Raji (cell line): ENCODE measurements around the gene DYNC1I2.

ENCODE experiments used
- POLR2A ChIP-seq: IDR thresholded peaks from 2 replicates; pipeline ENCODE4 v1.6.1; 2011; ENCODE audit warnings: low read depth, low read length, control low read depth; ENCODE audit not compliant: insufficient read depth

DYNC1I2 gene

DNA sequence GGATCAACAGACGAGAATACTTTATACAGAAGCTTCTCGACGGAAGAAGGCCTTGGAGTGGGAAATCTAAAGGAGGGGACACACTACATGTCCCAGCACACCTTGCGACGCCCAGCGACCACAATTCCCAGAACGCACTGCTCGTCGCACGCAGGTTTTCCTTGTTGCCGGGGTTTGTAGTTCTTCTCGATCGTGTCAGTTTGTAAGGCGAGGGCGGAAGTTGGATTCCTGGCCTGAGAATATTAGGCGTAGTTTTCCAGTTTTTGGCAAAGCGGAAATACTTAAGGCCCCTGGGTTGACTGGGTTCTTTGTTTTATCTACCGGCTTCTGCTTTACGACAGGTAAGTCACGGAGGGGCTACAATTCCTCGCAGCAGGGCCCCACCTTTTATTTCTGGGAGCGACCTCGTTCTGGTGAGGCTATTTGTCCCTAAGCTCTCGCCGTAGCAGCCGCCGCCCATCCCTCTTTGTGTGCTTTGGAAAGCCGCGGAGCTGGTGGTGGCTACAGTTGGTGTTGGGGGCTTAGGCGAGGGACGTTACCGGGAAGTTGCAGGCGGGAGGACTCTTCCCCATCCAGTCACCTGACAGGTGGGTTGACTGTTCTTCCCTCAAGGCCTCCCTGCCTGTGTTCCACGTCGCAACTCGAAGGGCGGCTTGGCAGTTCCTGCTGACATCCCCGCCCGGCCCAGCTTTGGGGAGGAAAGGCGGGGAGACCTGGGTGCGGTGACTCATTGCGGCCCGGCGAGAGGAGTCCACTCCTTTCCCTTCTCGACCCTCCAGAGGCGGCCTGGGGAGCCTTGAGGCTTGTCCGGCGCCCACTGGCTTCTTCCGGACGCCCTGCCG lies at the start of gene DYNC1I2:
Gene DYNC1I2, plus strand, starts transcription at position 183 of the 842 bp plus-strand sequence. CDS start 2,687 bp downstream, outside the sequence.
- TF ChIP-seq POLR2A, result peak; percentile 64

DNA sequence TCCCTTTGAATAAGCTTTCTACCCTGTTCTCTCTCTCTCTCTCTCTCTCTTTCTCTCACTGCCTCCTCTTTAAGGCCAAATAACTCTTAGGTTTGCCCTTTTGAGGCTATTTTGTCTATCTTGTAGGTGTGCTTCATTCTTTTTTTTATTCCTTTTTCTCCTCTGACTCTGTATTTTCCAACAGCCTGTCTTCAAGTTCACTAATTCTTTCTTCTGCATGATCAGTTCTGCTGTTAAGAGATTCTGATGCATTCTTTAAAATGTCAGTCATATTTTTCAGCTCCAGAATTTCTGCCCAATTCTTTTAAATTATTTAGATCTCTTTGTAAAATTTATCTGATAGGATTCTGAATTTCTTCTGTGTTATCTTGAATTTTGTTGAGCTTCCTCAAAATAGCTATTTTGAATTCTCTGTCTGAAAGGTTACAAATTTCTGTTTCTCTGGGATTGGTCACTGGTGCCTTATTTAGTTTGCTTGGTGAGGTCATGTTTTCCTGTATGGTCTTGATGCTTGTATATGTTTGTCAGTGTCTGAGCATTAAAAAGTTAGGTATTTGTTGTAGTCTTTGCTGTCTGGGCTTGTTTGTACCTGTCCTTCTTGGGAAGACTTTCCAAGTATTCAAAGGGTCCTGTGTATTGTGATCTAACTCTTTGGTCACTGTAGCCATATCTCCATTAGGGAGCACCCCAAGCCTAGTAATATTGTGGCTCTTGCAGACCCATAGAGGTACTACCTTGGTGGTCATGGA lies 35.4 kb upstream of the DYNC1I2 start:
- no peak for TF ChIP-seq POLR2A

DNA sequence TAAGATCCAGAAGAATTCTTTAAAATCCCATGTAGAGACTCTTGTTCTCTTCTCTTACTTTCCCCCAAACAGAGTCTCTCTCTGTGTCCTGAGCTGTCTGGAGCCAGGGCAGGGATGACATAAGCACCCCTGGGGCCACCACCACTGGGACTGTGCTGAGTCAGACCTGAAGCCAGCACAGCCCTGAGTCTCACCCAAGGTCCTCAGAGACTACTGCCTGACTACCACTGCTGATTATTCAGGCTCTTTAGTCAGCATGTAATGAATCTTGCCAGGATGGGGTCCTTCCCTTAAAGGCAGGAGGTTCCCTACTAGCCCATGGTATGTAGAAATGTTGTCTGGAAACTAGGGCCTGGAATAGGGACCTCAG lies 34.9 kb upstream of the DYNC1I2 start:
- no peak for TF ChIP-seq POLR2A

DNA sequence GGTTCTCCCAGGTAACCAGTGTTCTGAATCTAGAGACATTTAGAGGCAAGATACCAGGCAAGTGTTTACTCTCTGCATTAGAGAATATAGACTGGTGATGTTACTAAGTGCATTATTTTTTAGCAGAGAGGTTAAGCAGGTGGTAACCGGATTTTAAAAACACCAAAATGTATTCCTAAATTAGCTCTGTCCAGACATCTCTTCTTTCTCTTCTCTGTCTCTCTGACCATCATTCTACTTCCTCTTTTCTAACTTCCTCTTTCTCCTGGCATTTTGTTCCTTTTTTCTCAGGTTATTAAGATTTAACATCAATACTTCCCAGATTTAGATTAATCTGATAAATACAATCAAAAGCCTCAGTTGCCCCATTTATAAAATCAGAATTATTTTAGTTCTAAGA lies 31.7 kb upstream of the DYNC1I2 start:
- no peak for TF ChIP-seq POLR2A

DNA sequence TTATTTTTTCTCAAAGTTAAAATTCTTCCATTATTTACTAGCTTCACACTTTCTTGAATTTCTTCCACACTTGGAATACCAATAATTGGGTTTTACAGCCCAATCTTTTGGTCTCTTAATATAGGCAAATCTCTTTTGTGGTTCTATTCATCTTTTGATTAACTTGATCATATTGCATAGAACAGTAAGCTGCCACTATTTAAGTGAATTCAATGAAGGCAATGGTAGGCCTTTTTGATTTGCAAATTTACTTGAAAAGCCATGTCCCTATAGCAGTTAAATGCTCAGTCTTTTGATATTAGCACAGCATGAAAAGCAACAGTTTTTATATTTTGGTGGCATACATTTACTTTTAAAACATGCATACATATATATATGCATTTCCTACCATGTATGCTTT lies 20.2 kb upstream of the DYNC1I2 start:
- TF ChIP-seq POLR2A, result no peak

DNA sequence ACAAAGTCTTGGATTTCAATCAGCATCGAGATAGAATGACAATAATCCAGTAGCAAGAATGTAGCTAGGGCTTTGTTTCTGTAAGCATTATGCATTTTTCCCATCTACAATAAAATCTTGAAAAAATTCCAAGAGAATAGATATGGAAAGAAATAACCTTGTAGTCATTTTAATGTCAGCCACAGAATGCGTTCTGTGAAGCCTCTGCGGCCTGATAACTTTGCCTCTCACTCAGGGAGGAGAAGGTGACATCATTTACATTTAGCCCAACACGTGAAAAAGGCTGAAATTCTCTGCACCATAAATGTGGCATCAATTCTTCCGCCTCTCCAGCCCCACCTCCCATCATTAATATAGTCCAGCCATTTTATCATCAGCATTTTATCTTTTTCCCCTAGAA lies 19.1 kb upstream of the DYNC1I2 start:
- no peak for TF ChIP-seq POLR2A

DNA sequence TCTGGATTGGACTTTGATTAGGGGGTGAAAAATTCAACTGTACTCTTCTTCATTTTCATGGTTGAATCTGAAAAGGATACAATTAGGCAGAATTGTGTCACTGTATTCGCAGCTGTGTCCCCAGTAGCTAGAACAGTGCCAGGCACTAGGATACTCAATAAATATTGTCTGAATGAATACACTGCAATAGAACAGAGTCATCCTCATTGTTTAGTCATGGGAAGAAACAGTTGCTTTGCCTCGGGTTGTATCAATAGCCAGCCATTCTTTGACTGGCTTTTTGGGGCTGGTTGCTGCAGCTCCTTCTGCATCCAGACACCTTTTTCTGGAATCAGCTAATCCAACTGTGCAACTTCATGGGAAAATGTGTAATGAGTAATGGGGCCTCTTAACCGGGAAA lies 18.1 kb upstream of the DYNC1I2 start:
- TF ChIP-seq POLR2A, result no peak

DNA sequence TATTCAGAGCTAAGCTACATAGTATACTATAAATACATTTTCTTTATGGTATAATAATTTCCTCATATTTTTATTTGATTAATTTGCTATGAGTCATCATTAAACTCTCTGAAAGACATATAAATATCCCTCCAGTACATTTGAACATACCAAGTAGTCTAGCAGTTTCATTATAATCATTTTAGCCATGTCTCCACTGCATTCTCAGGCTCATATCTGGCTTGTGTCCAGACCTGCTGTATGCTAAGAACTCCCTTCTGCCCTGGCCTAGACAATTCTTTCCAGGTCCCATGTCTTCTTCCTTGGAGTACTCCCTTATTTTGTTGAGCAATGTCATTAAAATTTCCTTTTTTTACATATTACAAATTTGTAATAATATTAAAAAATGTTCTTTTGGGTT lies 16.6 kb upstream of the DYNC1I2 start:
- no peak for TF ChIP-seq POLR2A

DNA sequence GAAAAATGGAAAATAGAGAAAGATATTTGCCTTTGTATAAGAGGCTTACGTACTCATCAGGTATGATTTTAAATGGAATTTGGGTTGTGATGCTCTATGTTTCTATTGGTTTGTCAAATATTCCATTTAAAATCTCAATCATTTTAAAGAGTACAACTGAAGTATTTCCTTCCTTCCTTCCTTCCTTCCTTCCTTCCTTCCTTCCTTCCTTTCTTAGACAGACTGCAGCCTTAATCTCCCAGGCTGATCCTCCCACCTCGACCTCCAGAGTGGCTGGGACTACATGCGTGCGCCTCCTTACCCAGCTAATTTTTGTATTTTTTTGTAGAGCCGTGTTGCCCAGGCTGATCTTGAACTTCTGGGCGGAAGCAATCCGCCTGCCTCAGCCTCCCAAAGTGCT lies 15.4 kb upstream of the DYNC1I2 start:
- no peak for TF ChIP-seq POLR2A

DNA sequence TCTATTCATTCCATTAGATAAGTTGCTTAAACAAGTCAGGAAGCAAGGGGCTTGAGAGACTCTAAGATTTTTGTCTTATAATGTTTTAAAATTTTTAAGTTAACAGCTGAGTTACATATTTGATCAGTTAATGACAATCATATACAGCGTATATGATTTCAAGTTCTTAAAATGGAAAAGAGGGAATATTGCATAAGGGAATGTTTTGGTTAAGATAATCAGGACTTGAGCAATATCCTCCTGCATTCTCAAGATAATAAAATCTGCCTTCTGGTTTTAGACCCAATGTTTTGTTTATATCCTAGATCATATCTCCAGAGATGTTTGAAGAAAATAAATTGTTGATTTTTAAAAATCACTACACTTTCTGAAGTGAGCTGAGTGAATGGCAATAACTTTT lies 13.4 kb upstream of the DYNC1I2 start:
- TF ChIP-seq POLR2A, result no peak

DNA sequence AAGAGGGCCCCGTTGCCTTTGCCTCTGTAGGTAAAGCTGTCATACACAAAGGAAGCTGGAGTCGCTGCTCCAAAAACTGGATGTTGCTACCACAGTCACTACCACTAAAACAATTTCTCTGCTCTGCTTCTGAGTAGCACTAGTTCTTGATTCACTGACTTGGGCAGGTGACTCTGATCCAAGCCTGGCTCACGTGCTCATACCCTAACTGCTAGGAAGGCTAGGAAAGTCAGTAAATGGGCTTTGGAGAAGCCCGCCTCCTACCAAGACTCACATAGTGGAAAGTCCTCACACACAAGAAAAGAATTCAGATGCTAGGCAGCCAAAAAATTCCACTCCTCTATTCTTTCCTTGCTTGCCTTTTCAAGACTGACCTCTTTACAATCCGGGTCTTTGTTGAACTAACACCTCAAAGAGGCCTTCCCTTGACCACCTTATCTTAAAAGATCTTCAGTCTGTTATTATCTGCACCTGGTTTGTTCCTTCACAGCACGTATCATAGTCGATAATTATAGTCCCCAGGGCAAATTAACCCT lies 11.4 kb upstream of the DYNC1I2 start:
- TF ChIP-seq POLR2A, result no peak

DNA sequence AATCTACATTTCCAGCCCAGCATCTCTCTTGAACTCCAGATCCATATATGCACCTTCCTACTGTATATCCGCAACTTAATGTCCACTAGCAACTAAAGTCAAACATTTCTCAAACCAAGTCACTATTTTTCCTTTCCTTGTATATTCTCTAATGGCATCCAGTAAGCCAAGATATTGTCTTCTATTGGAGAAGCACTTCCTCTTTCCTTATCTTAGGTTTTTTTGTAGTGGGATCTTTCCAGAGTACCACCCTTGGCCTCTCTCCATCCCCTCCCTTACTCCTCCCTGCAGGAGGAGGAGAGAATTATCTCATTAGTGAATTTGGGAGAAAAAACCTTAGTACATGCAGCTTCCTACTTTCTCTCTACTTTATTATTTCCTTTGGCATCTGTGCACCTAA lies 8.7 kb upstream of the DYNC1I2 start:
- no peak for TF ChIP-seq POLR2A

DNA sequence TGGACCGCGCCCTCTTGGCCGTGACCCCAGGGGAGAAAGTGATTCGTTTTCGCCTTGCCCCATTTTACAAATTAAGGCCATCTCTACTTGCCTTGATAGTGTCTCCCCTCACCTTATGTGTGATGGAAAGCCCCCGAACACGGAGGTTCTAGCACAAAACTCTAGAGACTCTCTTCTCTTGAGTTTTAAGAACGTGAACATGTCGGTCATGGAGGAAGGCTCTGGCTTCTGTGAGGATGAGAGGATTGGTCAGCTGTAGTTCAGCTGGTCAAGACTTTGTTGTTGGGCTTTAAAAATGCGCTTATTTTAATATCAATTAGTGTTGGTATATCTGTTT lies 828 bp downstream of the DYNC1I2 start:
- TF ChIP-seq POLR2A, result no peak

DNA sequence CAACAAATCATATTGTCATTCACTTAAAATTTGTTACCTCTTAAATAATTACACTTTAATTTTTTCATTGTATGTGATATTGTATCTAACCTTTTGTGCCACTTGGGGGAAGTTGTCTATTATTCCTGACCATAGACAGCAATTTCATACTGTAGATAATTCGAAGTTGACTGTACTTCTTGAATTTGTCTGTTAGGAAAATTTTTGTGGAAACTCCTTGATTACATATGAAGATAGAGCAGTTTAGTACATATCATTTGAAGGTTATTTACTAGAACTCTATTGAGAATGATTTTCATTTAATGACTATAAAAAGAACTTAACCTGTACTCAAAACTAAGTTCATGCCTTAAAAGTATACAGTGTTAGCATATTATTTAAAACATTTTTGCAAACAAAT lies 5.1 kb downstream of the DYNC1I2 start:
- no peak for TF ChIP-seq POLR2A

DNA sequence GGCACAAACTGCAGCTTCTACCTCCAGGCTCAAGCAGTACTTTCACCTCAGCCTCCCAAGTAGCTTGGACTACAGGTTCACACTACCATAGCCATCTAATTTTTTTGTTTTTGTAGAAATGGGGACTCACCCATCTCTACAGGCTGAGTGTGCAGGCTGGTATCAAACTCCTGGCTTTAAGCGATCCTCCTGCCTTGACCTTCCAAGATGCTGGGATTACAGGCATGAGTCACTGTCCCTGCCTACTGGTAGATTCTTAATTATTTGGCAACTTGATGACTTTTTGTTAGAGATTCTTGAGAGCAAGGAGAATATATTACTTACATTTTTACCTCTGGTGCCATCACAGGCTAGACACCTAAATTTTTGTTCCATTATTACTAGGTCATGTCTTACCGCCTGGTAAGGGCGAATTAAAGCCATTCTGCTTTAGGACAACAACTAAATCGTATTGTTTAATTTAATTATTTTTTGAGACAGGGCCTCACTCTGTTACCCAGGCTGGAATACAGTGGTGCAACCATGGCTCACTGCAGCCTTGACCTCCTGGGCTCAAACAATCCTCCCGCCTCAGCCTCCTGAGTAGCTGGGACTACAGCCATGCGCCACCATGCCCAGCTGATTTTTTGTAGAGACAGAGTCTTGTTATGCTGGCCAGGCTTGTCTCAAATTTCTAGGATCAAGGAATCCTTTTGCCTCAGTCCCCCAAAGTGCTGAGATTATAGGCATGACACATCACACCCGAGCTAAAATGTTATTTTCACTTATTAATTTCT lies 15.7 kb downstream of the DYNC1I2 start:
- TF ChIP-seq POLR2A, result no peak
